ENCODE measurements around the gene CAB39.

The CAB39 gene

GRCh38 chr2:230758566-230759480, 46.2 kb downstream of the CAB39 start:
- no peak for DNase-seq

GRCh38 chr2:230759481-230760167, 47.0 kb downstream of the CAB39 start:
- DNase-seq, result no peak

GRCh38 chr2:230761704-230762103, 49.1 kb downstream of the CAB39 start:
- DNase-seq, result no peak

- no peak for DNase-seq
Observed at GRCh38 chr2:230762317-230762896, 49.8 kb downstream of the CAB39 start.

- no peak for DNase-seq
Observed at GRCh38 chr2:230764346-230764745, 51.7 kb downstream of the CAB39 start.

GRCh38 chr2:230765611-230766300, 53.1 kb downstream of the CAB39 start:
- DNase-seq, result no peak

GRCh38 chr2:230767862-230768388, 55.3 kb downstream of the CAB39 start:
- DNase-seq, result no peak

- no peak for DNase-seq
Observed at GRCh38 chr2:230770804-230771203, 58.2 kb downstream of the CAB39 start.

GRCh38 chr2:230772156-230772555, 59.5 kb downstream of the CAB39 start:
- DNase-seq, result no peak

- DNase-seq, result no peak
Observed at GRCh38 chr2:230773039-230773773, 60.6 kb downstream of the CAB39 start.

- DNase-seq, result no peak
Observed at GRCh38 chr2:230774348-230774951, 61.8 kb downstream of the CAB39 start.

GRCh38 chr2:230775737-230776136, 63.1 kb downstream of the CAB39 start:
- DNase-seq, result no peak

GRCh38 chr2:230777721-230778120, 65.1 kb downstream of the CAB39 start:
- no peak for DNase-seq

GRCh38 chr2:230778350-230779063, 65.9 kb downstream of the CAB39 start:
- no peak for DNase-seq

GRCh38 chr2:230779126-230779525, 66.5 kb downstream of the CAB39 start:
- DNase-seq, result no peak

- no peak for DNase-seq
Observed at GRCh38 chr2:230779607-230780006, 67.0 kb downstream of the CAB39 start.

GRCh38 chr2:230781130-230781797, 68.6 kb downstream of the CAB39 start:
- peak; percentile 77 for DNase-seq

GRCh38 chr2:230783101-230783500, 70.5 kb downstream of the CAB39 start:
- no peak for DNase-seq

GRCh38 chr2:230784795-230785194, 72.2 kb downstream of the CAB39 start:
- no peak for DNase-seq

- DNase-seq, result no peak
Observed at GRCh38 chr2:230785346-230785745, 72.7 kb downstream of the CAB39 start.
